Eye (tissue), 1 donor: ENCODE measurements around the gene RECK.
"Not testable (repeated sequence)": the region's sequence is repeated elsewhere in the genome, so short reads cannot be mapped to it uniquely, and the experiment has no call there.

Experiments used
- DNase-seq: peaks from one replicate; pipeline ENCODE4 v3.0.0-alpha.2; 2015

The RECK gene

GRCh38 chr9:36119476-36119875 is 82.8 kb downstream of the RECK start:
- DNase-seq: no peak

DNA sequence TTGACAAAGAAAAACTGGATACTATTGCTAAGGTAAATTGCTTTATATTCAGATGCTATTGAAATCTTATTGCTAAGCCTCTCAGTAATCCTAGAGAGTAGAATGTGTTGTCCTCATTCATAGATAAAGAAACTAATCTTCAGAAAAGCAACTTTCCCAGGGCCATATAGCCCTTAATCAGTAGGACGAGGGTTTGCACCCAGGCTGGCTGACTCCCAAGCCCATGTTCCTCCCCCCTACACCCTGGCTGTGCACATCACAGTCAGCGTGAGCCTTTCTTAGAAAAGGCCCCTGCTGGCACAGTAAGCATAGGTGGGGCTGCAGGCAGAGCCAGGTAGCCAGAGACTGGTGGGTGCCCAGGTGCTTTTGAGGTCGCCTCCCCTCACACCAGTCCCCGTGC is 84.0 kb downstream of the RECK start:
- DNase-seq: no peak

GRCh38 chr9:36121971-36122370 is 85.3 kb downstream of the RECK start:
- DNase-seq: no peak

- no peak for DNase-seq
Measured at GRCh38 chr9:36123515-36123914, 86.8 kb downstream of the RECK start.

GRCh38 chr9:36125062-36125855 is 88.5 kb downstream of the RECK start:
- DNase-seq: no peak

DNA sequence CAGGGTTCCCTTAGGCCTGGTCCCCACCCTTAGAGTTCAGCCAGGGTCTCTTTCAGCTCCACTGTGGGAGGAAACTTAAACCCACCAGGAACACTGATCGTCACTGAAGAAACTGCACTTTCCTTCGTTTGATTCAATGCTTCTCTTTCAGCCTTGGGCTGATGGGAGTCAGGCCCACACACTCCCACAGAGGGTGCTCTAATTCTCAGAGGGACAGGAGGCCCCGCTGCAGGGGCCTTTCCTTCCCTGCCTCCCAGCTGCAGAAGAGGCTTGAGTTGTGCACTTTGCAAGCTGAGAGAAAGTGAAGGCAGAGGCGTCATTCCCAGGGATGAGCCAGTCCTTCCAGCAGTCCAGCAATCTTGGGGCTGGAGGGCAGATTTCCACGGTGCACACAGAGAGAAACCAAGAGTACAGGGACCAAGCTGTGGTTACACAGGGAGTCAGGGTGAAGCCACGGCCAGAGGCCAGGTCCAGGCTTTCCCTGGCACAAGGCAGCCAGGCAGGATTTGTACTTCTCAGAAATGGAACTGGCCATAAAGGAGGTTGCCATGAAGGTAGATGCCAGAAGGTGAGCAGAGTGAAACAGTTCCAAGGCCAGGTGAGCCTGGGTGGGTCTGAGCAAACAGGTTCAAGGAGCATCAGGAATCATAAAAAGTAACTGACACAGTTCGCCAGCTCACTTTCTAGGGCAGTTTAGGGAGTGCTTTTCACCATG is 89.5 kb downstream of the RECK start:
- DNase-seq: no peak

DNA sequence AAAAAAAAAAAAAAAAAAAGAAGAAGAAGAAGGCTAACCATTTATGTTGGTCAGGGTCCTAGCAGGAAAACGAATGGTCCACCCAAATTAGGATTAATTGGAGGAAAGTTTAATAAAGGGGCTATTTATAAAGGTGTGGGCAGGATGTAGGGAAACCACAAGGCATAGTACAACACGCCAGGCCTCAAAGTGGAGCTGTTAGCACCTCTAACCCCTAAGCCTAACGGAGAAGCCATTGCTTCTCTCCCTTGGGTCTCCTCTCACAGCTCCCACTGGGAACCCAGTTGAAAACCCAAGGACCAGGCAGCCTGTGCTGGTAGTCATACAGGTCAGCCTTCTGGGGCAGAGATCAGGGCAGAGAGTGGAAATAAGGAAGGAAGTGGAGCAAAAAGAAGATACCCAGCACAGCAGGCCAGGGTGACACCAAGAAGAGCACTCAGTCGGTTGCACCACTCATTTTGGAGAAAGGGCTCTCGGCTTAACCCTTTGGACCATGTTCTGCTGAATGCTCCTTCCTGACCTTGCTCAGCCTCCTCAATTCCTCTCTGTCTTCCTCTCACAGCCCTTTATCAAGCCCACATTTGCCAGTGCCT is 91.0 kb downstream of the RECK start:
- no peak for DNase-seq

GRCh38 chr9:36128349-36128748 is 91.6 kb downstream of the RECK start:
- no peak for DNase-seq

DNA sequence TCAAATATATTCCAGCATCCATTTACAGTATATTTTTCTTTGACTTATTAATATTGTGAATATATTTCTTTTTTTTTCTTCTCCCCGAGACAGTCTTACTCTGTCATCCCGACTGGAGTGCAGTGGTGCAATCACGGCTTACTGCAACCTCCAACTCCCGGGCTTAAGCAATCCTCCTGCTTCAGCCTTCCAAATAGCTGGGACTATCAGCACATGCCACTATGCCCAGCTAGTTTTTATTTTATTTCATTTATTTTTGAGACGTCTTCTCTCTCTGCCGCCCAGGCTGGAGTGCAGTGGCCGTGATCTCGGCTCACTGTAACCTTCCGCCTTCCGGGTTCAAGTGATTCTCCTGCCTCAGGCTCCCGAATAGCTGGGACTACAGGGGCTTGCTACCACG is 92.4 kb downstream of the RECK start:
- no peak for DNase-seq

- DNase-seq: not testable (repeated sequence)
Measured at GRCh38 chr9:36131666-36132065, 95.0 kb downstream of the RECK start.

DNA sequence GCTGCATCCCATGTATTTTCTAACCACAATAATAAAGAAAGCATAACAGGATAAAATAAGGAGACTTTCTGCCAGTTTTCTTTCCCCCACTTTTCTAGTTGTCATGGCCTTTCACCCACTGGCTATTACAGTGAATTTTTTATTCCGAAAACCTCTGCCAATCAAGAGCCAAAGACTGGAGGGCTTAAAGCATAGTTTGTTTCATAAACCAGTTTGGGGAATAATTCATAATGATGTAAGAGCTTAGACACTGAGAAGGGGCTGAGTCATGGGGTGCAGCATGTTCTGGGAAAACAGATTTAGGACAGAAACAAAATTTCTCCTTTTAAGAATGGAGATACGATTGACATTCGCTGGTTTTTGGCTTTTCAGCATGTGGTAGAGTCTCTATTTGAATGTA is 95.4 kb downstream of the RECK start:
- no peak for DNase-seq

DNA sequence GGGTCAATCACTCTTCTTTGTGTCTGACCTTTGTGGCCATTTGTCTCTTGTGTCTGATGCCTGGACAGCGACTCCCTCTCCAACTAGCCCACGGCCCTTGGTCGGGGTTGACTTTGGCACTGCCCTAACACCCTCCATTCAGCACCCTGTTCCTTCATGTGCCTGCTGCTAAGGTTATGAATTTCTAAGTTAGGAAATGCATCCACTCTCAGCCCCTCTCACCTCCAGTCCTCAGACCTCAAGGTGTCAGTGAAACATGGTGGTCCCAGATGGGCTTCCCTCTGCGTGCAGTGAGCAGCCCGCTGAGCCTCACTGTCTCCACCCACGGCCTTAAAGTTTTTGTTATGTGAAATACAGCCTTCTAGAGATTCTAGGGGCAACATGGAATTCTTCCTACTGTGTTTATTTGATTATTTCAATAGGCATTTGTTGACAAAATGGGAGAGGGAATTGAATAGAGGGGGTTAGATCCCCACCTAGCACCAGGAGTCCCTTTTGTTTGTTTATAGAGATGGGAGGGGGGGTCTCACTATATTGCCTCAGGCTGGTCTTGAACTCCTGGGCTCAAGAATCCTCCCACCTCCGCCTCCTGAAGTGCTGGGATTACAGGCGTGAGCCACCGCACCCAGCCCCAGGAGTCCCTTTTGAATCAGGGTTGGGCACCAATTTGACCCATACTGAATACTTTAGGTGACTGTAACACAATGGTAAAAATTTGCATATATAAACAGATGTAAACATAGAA is 98.2 kb downstream of the RECK start:
- no peak for DNase-seq

DNA sequence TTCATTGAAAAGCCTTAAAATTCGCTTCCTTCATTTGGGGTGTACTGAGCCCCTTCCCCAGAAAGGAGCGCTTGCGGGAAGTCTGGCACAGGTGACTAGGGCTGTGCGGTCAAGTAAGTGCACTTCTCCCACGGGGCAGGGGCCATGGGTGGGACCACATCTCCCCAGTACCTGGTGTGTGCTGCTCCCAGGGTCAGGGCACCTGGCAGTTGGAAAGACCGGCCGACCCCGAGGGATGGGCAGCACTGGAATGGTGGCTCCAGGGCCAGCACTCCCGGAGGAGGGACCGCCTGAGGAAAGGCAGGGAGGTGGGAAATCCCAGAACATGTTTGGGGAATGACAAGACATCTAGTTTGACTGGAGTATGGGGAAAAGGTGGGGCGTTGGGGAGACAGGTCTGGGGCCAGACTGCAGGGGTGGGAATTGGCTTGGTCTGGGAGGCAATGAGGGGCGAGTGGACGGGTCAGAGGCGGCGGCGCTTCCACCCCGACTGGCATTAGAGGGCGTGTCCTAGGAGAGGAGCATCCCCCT is 99.1 kb downstream of the RECK start:
- no peak for DNase-seq

GRCh38 chr9:36136272-36136893 is 99.7 kb downstream of the RECK start, which contains the start of gene GLIPR2:
Gene GLIPR2, plus strand, starts transcription at chr9:36136733. Its CDS starts 46 bp downstream, at chr9:36136779.
- DNase-seq: peak; percentile 78

- peak; percentile 60 for DNase-seq
Measured at GRCh38 chr9:36136894-36137391, 100.2 kb downstream of the RECK start.

DNA sequence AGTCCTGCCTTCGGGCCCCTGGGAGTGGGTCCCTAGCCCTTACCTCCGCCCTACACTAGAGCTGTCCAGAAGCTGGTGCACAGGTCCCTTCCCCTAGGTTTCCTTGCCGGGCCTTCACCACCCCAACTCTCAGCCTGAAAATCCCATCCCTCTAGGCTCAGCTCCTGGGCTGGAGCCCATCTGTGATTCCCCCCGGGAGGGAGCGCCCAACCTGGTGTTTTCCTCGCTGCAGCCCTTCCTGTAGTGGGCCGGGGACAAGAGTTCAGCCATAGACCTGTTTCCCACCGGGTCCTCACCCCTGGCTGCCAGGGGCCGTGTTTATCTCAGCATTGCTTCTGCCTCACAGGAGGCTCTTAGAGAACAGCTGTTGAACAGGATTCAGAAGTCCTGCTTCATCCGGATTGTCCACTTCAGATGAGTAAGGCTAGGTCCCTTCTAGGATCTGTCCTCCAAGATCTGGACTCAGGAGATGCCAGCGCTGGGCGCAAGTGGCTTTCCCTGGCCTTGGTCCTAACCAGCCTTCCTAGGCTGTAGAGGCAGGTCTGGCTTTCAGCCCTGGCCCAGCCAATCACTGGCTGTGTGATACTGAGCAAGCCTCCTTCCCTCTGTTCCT is 100.8 kb downstream of the RECK start:
- peak; percentile 56 for DNase-seq

GRCh38 chr9:36138496-36138895 is 101.8 kb downstream of the RECK start:
- DNase-seq: no peak

- no peak for DNase-seq
Measured at GRCh38 chr9:36138901-36139300, 102.2 kb downstream of the RECK start.

- no peak for DNase-seq
Measured at GRCh38 chr9:36140086-36141084, 103.7 kb downstream of the RECK start.

DNA sequence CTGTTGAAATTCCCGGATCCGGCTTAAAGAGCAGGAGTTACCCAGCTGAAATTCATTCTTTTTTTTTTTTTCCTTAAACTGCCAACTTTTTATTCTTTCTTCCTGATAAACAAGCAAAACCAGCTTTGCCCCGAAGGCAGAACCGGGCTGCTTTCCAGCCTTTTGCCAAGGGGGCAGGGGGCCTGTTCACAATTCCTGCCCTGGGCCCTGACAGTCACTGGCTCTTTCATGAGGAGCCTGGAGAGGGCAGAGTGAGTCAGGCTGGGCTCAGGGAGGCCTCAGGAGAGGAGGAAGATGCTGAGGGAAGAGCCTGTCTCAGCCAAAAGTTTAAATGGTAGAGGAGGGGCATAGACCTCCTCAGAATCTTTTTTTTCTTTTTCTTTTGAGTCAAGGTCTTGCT is 104.6 kb downstream of the RECK start:
- DNase-seq: no peak
